Prostate gland (tissue), 2 donors: Measurements from ENCODE around the gene STAMBP.

Source experiments
- CTCF ChIP-seq, 4 experiments: fragments of 200-600 bp in 2 of 4; fragments of 450-650 bp in 2 of 4; sonication (generic) in 2 of 4; IDR thresholded peaks; 1 replicate in 3 of 4; 2 replicates in 1 of 4; pipeline ENCODE4 v1.5.1; 2016 to 2019; ENCODE audit warnings: antibody characterized with exemption in 4 of 4, mild to moderate bottlenecking in 2 of 4, moderate library complexity in 2 of 4
- POLR2AphosphoS5 ChIP-seq: sonication (generic); formaldehyde crosslinking; IDR thresholded peaks from one replicate; pipeline ENCODE4 v1.6.1; 2017; ENCODE audit warnings: antibody characterized with exemption

- TF ChIP-seq POLR2AphosphoS5 (no peak), CTCF (IDR thresholded peaks at IDR 0.05) (no peak)
These were observed 60.4 kb downstream of the STAMBP start for GRCh38 chr2:73889206-73889605.
